Mesothelial cell of epicardium (in vitro differentiated cells): ENCODE data around the gene SERPINE2. TPM values are rescaled to one million over a fixed set of nuclear protein-coding genes. Genes with fewer than 3 reads are reported as not detected.

Source experiments
- DNase-seq, 2 experiments: peaks; one replicate each; pipeline ENCODE4 v3.0.0; 2021; ENCODE audit warnings: low spot score in 2 of 2; ENCODE audit not compliant: unreplicated experiment in 2 of 2
- H3K27ac Mint-ChIP-seq: 2 replicates; pipeline ENCODE4 v1.8.0; 2021; ENCODE audit warnings: mixed read lengths
- H3K27me3 Mint-ChIP-seq: 2 replicates; pipeline ENCODE4 v1.8.0; 2021; ENCODE audit warnings: low read depth, mixed read lengths
- H3K36me3 Mint-ChIP-seq: 2 replicates; pipeline ENCODE4 v1.8.0; 2021; ENCODE audit warnings: mixed read lengths
- H3K4me1 Mint-ChIP-seq: 2 replicates; pipeline ENCODE4 v1.8.0; 2021; ENCODE audit warnings: mixed read lengths
- H3K4me3 Mint-ChIP-seq: 2 replicates; pipeline ENCODE4 v1.8.0; 2021; ENCODE audit warnings: mild to moderate bottlenecking, moderate library complexity, mixed read lengths
- H3K9me3 Mint-ChIP-seq: 2 replicates; pipeline ENCODE4 v1.8.0; 2021; ENCODE audit warnings: mixed read lengths
- total RNA-seq: library from RNA; stranded (reverse); gene quantifications from 3 replicates; pipeline ENCODE4 v1.2.1, GENCODE V29; 2021
- TF ChIP-seq, protein P1 (sequence below): fragments of 200-600 bp; sonication (generic); IDR thresholded peaks from one replicate; pipeline ENCODE4 v1.5.0; 2021; ENCODE audit warnings: antibody characterized with exemption; ENCODE audit not compliant: unreplicated experiment

The SERPINE2 gene
- total RNA-seq, 1 donor from 2014 or later, result 49.9 TPM

DNA sequence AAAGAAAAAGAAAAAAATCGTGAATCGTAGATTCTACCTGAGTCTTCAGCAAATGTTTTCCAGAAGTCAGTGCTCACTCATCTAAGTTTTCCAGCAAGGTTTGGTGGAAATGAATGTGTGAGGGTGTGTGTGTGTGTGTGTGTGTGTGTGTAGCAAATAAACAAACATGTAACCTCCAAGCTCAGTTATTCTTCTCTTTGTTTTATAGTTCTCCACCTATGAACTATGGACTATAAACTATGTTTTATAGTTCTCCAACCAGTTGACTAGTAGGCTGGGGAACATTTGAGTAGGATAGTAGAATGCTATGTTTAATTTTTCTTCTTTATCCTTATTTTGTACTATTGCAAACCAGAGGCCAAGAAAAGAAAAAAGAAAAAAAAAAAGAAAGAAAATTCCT is 44.6 kb upstream of the SERPINE2 start:
- Mint-ChIP-seq H3K4me3 (no peak overlapping the region), H3K27ac (no peak overlapping the region), H3K36me3 (no peaks in the 10 kb centered on the region), H3K27me3 (no peaks in the 10 kb centered on the region), H3K9me3 (no peaks in the 10 kb centered on the region), H3K4me1 (peaks cover 2% of the 10 kb centered on the region)
- no peak for DNase-seq
- TF ChIP-seq, protein P1, sequence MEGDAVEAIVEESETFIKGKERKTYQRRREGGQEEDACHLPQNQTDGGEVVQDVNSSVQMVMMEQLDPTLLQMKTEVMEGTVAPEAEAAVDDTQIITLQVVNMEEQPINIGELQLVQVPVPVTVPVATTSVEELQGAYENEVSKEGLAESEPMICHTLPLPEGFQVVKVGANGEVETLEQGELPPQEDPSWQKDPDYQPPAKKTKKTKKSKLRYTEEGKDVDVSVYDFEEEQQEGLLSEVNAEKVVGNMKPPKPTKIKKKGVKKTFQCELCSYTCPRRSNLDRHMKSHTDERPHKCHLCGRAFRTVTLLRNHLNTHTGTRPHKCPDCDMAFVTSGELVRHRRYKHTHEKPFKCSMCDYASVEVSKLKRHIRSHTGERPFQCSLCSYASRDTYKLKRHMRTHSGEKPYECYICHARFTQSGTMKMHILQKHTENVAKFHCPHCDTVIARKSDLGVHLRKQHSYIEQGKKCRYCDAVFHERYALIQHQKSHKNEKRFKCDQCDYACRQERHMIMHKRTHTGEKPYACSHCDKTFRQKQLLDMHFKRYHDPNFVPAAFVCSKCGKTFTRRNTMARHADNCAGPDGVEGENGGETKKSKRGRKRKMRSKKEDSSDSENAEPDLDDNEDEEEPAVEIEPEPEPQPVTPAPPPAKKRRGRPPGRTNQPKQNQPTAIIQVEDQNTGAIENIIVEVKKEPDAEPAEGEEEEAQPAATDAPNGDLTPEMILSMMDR, result no peak

DNA sequence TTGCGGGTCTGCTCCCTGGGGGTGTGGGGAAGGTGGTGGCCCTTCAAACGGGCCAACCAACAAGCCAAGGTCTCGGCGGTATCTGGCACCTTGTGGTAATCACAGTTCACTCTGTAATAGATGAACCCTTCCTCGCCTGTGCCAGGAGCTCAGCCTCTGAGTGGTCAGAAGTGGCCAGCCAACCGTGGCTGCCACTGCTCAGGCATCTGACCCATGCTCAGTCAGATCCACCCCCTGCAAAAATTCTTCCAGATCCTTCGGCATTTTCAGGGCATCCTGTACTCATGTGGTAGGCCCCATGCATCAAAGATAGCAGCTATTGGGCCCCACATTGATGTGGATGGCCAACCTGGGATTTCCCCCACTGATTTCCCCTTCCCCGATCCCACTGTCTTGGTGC is 39.6 kb upstream of the SERPINE2 start:
- Mint-ChIP-seq H3K4me3 (no peak overlapping the region), H3K36me3 (no peaks in the 10 kb centered on the region), H3K9me3 (no peaks in the 10 kb centered on the region), H3K4me1 (peaks cover 3% of the 10 kb centered on the region), H3K27ac (no peak overlapping the region), H3K27me3 (no peaks in the 10 kb centered on the region)
- TF ChIP-seq, protein P1, result no peak
- DNase-seq, result no peak

DNA sequence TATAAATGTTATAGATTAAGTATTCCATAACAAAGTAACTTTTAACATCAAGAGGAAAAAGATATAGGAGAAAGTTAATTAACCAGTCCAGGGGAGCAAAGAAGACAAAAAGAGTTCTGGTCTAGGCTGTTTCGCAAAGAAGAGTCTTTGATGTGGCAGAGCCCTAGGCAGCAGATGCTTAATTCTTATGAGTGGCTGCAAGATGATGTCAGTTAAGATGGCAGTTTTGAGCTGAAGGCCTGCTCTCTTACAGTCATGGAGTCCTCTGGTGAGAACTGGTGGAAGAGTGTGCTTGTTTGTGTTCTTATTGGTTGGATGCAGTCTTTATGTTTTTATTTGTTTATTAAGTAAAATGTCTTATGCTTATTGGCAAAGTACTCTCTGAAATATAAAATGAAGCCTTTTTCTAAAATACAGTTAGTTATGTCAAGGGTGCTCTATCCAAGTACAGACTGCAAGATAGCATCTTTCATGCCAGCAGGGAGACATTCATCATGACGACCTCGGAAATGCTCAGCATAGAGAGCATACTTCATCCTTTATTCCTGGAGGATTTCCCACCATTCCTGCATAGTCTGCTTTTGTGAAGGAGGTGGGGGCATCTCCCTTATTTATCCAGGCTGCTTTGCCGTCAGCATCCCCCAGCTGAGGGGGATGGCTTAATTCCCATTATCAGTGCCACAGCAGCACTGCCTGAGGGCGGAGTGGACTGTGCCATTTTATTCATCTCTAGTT is 38.9 kb upstream of the SERPINE2 start:
- H3K4me3 Mint-ChIP-seq, result no peak overlapping the region
- H3K27me3 Mint-ChIP-seq, result no peaks in the 10 kb centered on the region
- DNase-seq, result no peak
- H3K36me3 Mint-ChIP-seq, result no peaks in the 10 kb centered on the region
- no peaks in the 10 kb centered on the region for H3K9me3 Mint-ChIP-seq
- peaks cover 5% of the 10 kb centered on the region for H3K4me1 Mint-ChIP-seq
- TF ChIP-seq, protein P1, result no peak
- no peak overlapping the region for H3K27ac Mint-ChIP-seq

DNA sequence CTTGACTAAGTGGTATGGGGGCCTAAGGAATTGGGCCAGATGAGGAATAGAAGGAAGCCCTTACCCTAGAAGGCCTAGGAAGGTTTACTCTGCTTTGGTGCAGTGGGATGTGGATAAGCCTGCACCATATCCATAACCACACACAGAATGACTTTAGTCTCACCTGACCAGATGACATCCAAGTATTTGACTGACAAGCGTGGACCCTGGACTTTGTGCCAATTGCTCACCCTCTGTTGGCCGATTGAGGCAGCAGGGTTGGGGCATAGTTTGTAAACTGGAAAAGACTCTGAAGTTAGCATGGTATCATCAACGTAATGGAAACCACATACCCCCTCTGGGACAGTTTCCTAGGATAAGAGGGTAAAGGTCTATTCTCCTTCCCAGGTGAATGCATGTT is 36.5 kb upstream of the SERPINE2 start:
- H3K36me3 Mint-ChIP-seq, result no peaks in the 10 kb centered on the region
- H3K27ac Mint-ChIP-seq, result no peak overlapping the region
- H3K27me3 Mint-ChIP-seq, result no peaks in the 10 kb centered on the region
- no peak overlapping the region for H3K4me3 Mint-ChIP-seq
- DNase-seq, result no peak
- TF ChIP-seq, protein P1, result no peak
- H3K4me1 Mint-ChIP-seq, result peaks cover 10% of the 10 kb centered on the region
- no peaks in the 10 kb centered on the region for H3K9me3 Mint-ChIP-seq

DNA sequence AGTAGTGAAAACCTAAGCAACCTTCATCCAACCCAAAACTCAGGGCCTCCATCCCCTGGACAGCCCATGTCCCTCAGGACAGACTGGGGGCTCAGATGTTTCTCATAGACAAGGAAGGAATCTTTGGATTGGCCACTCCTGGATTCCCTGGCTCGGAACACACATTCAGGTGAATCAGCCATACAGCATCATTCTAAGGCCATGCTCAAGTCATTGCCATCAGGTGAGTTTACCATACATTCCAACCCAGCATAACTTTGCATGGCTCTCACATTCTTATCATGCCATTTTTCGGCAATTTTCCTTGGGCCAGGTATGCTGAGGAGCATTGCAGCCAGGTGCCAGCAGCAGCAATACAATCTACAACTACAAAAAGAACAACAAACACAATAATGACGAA is 34.6 kb upstream of the SERPINE2 start:
- H3K4me1 Mint-ChIP-seq, result peaks cover 10% of the 10 kb centered on the region
- no peaks in the 10 kb centered on the region for H3K27me3 Mint-ChIP-seq
- no peak for DNase-seq
- TF ChIP-seq, protein P1, result no peak
- no peaks in the 10 kb centered on the region for H3K9me3 Mint-ChIP-seq
- H3K36me3 Mint-ChIP-seq, result no peaks in the 10 kb centered on the region
- no peak overlapping the region for H3K4me3 Mint-ChIP-seq
- no peak overlapping the region for H3K27ac Mint-ChIP-seq
